Activated CD4-positive, CD25-positive, alpha-beta regulatory T cell treated with anti-CD3 and anti-CD28 coated beads, Interleukin-2, amount 50 U/mL, for 24 hours (primary cell): Measurements from ENCODE around the gene TMEM108.

ENCODE experiments used
- ATAC-seq, 2 donors: fragments of 150-1000 bp; cut with Tn5 transposase; one replicate each; pipeline ENCODE4 v1.10.0; 2021; ENCODE audit warnings: mild to moderate bottlenecking in 1 of 2, moderate library complexity in 1 of 2

TMEM108 gene

DNA sequence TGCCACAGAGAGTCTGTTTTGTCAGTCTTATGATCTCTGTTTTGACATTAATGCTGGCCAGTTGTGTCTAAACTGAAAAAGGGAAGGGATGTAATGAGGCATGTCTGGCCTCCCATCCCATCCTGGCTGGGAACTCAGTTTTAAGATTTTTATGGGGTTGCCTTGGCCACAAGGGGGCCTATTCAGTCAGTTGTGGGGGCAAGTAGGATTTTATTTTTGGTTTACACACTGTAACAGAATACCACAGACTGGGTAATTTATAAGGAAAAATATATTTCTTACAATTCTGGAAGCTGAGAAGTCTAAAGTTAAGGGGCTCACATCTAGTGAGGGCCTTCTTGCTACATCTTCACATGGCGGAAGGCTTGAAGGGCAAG is 129.8 kb downstream of the TMEM108 start:
- ATAC-seq = no peak

GRCh38 chr3:133169331-133170068 is 131.3 kb downstream of the TMEM108 start:
- ATAC-seq = no peak

DNA sequence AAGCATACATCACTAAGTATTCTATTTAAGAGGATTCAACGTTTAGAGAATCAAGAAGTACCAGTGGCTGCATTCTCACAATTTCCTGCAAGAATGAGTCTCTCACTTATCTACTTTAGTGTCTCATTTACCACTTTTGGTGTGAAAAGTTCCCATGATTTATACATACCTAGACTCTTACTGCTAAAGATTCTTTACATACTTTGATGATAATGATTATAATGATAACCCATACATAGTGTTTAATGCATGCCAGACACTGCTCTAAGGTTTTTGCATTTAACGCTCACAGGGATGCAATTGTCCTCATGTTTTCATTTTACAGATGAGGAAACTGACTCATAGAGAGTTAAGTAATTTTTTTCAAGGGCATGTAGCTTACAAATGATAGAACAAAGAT is 133.6 kb downstream of the TMEM108 start:
- no peak for ATAC-seq

GRCh38 chr3:133181392-133182150 is 143.4 kb downstream of the TMEM108 start:
- no peak for ATAC-seq

GRCh38 chr3:133187870-133188379 is 149.7 kb downstream of the TMEM108 start:
- ATAC-seq = no peak

GRCh38 chr3:133188996-133189395 is 150.8 kb downstream of the TMEM108 start:
- no peak for ATAC-seq

DNA sequence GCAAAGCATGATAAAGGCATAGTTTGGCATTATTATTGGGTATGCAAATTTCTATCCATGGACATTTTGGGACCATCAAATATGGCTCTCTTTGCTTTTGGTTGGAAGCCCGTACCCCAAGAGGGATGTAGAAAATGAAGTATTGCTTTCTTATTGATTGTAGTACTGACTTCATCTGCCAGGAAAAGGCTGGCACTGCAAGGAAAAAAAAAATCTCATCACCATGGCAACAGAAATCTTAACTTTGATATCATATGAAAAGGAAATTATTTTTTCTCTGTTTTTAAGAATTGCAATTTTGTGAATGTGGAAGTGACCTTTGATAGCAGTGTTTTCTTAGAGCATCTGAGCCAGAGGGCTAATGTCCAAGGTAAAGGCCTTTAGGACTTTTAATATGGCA is 151.7 kb downstream of the TMEM108 start:
- no peak for ATAC-seq

- no peak for ATAC-seq
Measured at GRCh38 chr3:133191818-133192217, 153.6 kb downstream of the TMEM108 start.

DNA sequence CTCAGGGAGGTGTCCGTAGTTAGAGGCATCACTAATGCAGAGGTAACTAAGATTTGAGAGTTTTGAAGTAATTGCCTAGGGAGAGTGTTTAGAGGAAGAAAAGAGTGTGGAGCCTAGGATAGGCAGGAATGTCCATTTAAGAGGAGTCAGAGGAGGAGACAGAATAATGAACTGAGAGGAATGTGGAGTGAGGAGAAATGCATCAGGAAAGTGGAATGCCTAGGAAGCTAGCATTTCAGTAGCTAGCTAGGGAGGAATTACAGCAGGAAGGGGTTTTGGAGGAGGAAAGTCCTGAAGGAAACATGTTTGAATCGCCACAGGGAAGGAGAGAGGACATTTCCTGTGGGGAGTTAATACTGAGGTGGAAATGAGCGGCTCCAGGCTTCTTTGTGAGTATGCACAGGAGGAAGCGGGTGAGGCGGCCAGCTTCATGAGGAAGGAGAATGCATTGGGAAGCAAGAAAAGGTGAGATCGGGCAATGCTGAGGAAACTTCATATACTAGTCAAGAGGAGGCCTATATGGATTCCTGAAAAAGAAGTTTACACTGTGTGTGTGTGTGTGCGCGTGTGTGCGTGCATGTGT is 154.3 kb downstream of the TMEM108 start:
- no peak for ATAC-seq

DNA sequence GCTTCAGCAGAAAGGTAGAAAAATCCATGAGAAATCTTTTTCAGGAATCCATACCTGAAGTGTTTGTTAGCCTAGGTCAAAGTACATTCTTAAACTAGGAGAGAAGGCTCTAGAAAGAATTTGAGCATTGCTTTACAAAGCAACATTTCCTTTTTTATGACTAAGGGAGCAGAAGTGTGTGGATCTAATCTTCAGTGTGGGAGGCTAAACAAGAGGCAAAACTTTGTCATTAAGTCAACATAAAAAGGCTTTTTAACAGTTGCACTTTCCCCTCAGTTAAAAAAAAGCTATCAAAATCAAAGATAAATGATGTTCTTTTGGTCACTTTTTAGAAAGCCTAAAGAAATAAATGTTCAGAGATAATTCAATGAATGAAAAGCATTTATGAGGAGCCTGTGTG is 154.8 kb downstream of the TMEM108 start:
- no peak for ATAC-seq

- no peak for ATAC-seq
Measured at GRCh38 chr3:133196527-133196926, 158.3 kb downstream of the TMEM108 start.

- ATAC-seq = no peak
Measured at GRCh38 chr3:133197619-133198018, 159.4 kb downstream of the TMEM108 start.

DNA sequence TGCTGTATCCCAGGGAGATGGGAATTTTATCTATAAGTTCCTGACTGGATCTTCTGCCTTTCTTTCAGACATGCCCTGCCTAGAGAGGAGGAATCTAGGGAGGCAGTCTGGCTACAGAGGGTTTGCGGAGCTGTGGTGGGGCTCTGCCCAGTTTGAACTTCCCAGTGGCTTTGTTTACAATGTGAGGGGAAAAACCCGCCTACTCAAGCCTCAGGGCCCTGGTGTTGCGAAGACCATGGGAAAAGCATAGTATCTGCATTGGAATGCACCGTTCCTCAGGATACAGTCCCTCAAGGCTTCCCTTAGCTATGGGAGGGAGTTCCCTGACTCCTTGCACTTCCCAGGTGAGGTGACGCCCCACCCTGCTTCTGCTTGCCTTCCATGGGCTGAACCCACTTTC is 168.7 kb downstream of the TMEM108 start:
- no peak for ATAC-seq

GRCh38 chr3:133208184-133208583 is 170.0 kb downstream of the TMEM108 start:
- no peak for ATAC-seq

DNA sequence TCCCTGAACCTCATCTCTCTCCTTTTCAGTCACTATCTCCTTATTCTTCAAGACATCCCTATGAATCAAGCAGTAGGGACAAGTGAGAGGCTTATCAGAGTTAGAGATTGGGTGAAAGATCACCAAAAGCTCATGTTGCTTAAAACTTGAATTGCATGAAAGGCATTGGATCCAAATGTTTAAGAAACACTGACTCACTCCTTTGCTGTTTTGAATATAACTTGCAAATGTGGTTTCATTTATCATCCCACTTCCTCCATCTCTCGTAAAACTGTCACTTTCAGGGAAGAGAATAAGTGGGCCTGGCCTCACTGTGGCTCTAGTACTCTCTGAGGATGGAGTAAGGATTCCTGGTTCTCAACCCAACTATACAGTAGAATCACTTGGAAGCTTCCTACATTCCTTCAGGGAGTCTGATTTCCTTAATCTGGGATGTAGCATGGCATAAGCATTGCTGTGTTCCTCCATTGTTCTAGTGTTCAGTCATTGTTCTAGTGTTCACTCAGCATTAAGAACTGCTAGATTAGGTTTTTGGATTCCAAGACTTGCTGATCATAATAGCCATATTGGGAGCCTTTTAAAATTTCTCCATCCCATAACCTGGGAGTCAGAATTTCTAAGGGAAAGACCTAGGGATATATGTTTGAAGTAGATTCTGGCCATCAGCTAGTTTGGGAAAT is 171.8 kb downstream of the TMEM108 start:
- no peak for ATAC-seq

- ATAC-seq = no peak
Measured at GRCh38 chr3:133210656-133211055, 172.5 kb downstream of the TMEM108 start.

- ATAC-seq = no peak
Measured at GRCh38 chr3:133211449-133211848, 173.3 kb downstream of the TMEM108 start.

DNA sequence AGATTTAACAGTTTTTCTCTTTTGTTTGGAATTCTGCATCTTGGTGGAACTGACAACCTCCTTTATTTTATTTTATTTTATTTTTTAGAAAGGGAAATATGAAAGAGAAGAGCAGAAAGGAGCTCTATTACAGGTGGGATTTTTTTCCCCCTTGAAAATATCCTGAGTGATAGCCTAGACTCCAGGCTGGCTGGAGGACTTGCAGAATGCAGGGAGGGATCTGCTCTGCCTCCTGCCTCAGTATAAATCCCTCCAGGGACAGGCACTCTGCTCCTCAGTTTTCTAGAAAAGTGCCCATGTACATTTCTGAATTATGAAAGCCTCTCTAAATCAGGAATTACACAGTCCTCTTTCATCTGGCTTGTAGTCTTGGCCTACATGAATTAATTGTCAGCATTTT is 173.7 kb downstream of the TMEM108 start:
- no peak for ATAC-seq

DNA sequence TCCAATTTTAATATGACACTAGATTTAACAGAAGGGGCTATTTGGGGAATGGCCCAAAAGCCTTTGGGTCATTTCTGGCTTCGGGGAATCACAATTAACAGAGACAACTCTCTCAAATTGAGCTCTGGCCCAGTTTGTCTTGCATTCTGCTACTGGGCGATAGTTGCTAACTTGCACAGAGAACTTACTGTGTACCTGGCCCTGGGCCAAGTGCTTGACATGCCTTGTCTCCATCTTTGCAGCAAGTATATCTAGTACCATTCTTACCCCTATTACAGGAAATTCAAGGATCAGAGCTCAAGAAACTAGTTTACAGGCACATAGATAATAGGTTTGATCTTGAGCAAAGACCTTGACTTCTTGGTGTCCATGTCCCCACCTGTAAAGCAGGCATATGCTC is 175.7 kb downstream of the TMEM108 start:
- ATAC-seq = no peak

- no peak for ATAC-seq
Measured at GRCh38 chr3:133227813-133228212, 189.6 kb downstream of the TMEM108 start.

DNA sequence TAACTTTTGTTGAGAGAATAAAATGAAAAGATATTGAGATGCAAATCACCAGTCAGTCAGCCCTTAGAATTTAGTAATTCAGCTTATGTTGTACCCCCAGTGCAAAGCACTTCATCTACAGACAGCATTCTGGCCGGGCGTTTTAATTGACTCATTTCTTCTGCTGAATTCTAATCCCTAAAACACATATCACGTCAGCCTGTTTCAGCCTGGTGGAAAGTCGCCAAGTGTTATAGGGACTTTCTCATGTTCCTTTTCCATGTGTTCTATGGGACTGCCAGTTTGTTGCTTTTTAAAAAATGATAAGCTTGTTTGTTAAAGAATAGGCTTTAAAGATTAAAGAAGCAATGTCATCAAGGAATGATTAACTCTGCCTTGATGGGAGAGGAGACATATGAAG is 192.0 kb downstream of the TMEM108 start:
- ATAC-seq = no peak

- ATAC-seq = no peak
Measured at GRCh38 chr3:133236901-133237300, 198.7 kb downstream of the TMEM108 start.

- no peak for ATAC-seq
Measured at GRCh38 chr3:133237380-133237779, 199.2 kb downstream of the TMEM108 start.
